Thyroid gland (tissue), 4 donors: ENCODE results near the gene GALE.

ENCODE experiments used
- POLR2A ChIP-seq, 2 donors: fragments of 450-650 bp; IDR thresholded peaks; one replicate each; pipeline ENCODE4 v1.6.1; 2017; ENCODE audit warnings: antibody characterized with exemption in 2 of 2, mild to moderate bottlenecking in 2 of 2, moderate library complexity in 1 of 2
- TF ChIP-seq, protein P1 (sequence below), 6 experiments: fragments of 200-600 bp in 3 of 6; fragments of 450-650 bp in 3 of 6; sonication (generic) in 3 of 6; IDR thresholded peaks; one replicate each; pipeline ENCODE4 v1.5.1; 2016 to 2019; ENCODE audit warnings: antibody characterized with exemption in 6 of 6, mild to moderate bottlenecking in 2 of 6, inconsistent platforms in 1 of 6, moderate library complexity in 1 of 6

DNA sequence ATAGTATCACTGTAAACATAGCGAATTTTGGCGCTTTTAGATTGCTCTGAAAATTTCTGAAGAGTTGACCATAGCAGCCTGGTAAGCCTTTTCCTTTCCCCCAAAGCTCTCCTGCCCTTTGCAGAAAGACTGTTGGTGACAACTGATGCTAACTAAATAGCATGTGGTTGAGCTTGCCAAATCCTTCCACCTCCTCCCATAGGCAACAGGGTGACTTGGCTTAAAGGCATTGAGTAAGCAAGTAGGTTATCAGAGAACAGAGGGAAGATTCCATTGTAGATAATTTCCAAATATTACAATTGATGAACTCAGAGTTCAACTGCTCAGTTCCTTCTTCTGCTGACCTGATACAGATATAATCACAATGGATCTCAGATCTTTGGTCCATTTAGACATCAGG lies 44.6 kb upstream of the GALE start:
- TF ChIP-seq, protein P1, sequence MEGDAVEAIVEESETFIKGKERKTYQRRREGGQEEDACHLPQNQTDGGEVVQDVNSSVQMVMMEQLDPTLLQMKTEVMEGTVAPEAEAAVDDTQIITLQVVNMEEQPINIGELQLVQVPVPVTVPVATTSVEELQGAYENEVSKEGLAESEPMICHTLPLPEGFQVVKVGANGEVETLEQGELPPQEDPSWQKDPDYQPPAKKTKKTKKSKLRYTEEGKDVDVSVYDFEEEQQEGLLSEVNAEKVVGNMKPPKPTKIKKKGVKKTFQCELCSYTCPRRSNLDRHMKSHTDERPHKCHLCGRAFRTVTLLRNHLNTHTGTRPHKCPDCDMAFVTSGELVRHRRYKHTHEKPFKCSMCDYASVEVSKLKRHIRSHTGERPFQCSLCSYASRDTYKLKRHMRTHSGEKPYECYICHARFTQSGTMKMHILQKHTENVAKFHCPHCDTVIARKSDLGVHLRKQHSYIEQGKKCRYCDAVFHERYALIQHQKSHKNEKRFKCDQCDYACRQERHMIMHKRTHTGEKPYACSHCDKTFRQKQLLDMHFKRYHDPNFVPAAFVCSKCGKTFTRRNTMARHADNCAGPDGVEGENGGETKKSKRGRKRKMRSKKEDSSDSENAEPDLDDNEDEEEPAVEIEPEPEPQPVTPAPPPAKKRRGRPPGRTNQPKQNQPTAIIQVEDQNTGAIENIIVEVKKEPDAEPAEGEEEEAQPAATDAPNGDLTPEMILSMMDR (IDR thresholded peaks at IDR 0.05), result no peak
- no peak for TF ChIP-seq POLR2A (IDR thresholded peaks at IDR 0.05)
